Posterior cingulate gyrus (tissue), 11 donors: Measurements from ENCODE around the gene FGFRL1.

Experiments
- DNase-seq, 10 donors: peaks; one replicate each; pipeline versions ENCODE4 v3.0.0 to v3.0.0-alpha.2; 2020 to 2021; ENCODE audit warnings: mixed read lengths in 3 of 10
- intact Hi-C: fragments of 100-400 bp; cut with DNase I; formaldehyde crosslinking; loops from one replicate; pipeline ENCODE4 v1.15.1; 2023

Gene FGFRL1

DNA sequence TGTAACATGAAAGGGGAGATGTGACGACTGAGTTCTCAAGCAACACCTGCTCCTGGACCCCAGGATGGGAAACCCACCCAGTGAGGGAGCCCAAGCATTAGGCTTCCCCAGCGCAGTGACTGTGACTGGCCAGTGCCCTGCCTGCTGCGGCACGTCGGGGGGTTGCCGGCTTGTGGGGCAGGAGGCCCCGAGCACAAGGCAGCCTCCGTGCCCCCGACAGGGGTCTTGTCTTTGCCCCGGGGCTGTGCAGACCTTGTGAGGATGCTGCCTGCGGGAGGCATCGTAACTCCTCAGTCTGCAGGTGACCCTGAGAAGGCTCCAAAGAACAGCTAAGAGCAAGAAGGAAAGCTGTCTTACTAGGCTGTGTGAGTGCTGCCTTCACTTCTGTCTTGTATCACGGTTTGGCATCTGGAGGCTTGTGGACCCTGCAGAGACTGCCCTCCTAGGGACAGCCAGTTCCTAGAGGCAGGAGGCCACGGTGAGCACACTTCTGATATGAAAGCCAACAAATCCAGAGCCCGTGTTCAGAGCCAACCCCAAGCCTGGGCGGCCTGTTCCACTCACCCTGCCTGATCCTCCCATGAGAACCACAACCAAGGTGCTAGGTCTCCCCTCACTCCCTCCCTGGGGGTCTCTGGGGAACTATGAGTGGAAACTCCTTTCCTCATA lies 47.7 kb downstream of the FGFRL1 start:
- intact Hi-C loops = no loop called here
- peak in 3 of 10 donors; percentile 40 to 55 (median 54) for DNase-seq

DNA sequence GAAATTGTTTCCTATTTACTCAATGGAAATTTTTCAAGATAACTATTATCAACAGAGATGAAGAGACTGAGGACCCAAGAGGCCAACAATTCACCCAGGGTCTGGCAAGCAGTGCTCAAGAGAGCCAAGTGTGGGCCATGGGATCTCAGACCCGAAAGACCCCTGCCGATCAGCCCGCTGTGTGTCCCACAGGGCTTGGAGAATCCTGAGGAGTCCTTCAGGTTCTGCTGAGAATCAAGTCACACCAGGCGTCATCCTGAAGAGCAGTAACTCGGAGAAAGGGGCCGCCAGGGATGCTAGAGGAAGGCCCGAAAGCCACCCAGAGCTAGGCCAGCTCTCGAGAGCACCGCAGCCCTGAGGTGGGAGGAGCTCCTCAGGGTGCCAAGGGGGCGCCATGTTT lies 48.7 kb downstream of the FGFRL1 start:
- peak in 2 of 10 donors; percentile 38 to 39 for DNase-seq
- intact Hi-C loops = no loop called here

DNA sequence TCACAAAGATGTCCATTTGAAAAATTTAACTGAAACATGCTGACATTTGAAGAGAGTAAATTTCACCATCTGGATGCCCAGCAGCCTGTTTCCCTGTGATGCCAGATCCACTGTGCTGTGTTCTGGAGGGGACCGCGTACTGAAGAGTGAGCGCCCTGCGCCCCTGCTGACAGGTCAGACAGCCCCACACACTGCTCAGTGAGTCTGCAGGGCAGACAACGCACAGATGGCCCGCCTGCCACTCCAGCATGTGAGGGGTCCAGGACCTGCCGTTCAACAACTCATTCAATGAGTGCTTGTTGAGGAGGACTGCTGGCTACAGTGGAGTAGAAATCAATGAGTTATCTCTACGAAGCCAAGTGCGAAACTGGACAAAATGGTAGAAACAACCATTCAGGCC lies 49.2 kb downstream of the FGFRL1 start:
- intact Hi-C loops = no loop called here
- peak in 1 of 10 donors; percentile 49 for DNase-seq

DNA sequence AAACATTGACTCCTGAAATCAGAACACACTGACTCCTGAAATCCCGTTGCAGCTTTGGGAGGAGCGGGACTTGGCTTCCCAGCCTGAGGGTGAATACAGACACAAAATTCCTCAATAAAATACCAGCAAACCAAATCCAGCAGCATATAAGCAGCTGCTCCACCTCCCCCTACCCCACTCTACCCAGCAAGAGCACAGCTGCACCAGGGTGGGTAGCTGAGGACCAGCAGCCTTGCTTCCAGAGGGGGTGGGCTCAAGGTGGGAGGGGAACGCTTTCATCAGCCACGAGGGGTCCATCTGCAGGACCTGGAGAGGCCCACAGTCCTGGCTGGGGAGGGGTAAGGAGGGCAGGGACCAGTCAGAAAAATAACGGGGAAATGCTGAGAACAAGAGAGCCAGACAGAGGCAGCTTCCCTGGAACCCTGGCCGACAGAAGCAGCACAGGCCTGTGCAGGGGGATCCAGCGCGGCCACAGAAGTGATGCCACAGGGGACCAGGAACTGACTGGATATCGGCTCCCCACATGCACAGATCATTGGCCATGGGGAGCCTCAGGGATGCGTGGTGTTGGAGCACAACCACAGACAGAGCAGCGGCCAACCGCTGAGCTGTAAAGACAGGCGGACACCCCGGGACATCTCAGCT lies 49.8 kb downstream of the FGFRL1 start:
- peak in 1 of 10 donors; percentile 74 for DNase-seq
- intact Hi-C loops = no loop called here

DNA sequence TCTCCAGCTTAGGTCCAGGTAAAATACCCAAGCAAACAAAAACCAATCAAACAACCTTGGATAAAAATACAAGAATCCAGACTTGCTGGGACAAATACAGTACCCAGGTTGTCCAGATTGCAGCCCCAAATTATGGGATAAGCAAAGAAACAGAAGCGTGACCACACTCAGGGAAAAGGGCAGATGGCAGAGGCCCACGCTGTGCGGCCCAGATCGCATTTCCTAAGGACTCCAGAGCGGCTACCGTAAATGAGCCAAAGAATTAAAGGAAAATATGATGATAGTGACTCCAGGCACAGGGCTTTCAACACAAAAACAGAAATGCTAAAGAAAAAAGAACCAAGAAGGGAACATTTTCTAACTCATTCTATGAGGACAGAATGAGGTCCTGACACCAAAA lies 50.3 kb downstream of the FGFRL1 start:
- DNase-seq = peak in 1 of 10 donors; percentile 24
- intact Hi-C loops = no loop called here

DNA sequence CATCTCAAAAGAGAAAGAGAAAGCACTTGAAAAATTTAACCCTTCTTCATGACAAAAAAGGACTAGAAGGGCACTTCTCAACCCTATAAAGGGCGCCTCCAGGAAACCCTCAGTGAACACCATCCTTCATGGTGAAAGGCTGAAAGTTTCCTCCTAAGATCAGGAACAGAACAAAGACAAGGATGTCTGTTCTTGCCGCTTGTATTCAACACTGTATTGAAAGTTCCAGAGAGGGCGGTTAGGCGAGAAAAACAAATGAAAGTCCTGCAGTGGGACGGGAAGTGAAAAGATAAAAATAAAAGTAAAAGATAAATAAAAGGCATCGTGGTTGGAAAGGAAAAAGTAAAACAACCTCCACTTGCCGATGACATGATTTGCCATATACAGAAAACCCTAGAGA lies 51.0 kb downstream of the FGFRL1 start:
- no peak for DNase-seq
- intact Hi-C loops = no loop called here

DNA sequence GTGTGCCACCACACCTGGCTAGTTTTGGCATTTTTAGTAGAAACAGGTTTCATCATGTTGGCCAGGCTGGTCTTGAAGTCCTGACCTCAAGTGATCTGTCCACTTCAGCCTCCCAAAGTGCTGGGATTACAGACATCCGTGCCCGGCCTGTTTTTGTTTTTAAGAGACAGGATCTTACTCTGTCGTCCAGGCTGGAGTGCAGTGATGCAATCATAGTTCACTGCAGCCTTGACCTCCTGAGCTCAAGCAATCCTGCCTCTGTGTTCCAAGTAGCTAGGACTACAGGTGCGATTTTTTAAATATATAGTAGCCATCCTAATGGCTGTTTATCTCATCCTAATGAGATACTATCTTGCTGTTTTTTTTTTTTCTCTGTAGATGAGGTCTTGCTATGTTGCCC lies 54.3 kb downstream of the FGFRL1 start:
- DNase-seq = no peak
- intact Hi-C loops = no loop called here

DNA sequence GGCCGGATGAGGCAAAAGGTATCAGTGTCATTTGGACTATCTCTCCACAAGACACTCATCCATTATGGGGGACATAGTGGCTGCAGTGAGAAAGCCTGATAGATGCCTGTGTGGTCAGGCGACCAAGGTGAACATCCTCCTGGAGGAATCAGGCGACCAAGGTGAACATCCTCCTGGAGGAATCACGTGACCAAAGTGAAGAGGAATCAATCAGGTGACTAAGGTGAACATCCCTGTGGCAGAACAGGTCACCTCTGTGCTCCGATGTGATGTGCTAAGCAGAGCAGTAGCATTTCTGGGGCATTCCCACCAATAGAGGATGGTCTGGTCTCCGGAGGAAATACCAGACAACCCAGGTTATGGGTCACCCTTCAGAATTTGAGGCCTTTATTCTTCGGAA lies 58.0 kb downstream of the FGFRL1 start:
- intact Hi-C loops = no loop called here
- peak in 1 of 10 donors; percentile 22 for DNase-seq

DNA sequence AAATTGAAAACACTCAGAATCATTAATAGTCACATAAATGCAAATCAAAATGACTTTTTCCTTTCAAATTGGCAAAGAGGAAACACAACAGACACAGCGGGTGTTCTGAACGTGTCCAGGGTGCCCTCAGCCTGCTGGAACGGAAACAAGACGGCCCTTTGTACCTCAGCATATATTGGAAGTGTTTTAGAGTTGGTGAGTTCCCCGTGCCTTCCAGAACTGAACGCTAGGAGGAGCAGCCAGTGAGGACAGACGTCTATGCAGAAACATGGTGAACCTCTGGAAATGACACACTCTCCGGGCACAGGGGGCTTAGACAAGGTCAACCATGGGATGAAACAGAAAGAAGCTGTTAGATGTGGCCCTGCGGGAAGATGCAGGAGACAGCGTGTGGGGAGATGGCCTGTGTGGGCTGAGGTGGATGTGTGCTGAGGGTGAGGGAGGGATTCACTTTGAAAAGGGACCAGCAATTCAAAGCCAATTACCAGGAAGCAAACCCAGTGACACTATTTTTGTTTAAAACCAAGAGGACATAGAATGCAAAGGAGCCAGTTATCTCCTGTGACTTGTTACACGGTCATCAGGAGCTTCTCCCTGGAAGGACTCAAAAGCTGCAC lies 61.5 kb downstream of the FGFRL1 start:
- intact Hi-C loops = no loop called here
- peak in 7 of 10 donors; percentile 38 to 88 (median 47) for DNase-seq

DNA sequence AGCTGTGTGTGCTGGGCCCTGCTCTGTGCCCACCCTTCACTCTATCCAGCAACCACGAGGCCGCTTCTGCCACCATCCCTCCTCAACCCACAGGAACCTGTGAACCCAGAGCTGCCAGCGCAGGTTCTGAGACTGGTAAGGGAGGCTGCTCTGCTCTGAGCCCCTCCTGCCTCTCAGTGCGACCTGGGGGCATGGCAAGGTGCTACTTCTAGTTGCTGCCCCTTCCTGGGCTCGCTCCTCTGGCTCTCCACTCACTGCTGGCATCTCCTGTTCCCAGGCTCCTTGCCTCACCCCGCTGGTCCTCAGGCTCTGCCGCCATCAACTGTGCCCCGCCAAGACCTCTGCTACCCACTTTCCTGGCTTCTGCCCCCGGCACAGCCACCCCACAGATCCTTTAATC lies 62.7 kb downstream of the FGFRL1 start:
- intact Hi-C loops = no loop called here
- peak in 2 of 10 donors; percentile 66 for DNase-seq

DNA sequence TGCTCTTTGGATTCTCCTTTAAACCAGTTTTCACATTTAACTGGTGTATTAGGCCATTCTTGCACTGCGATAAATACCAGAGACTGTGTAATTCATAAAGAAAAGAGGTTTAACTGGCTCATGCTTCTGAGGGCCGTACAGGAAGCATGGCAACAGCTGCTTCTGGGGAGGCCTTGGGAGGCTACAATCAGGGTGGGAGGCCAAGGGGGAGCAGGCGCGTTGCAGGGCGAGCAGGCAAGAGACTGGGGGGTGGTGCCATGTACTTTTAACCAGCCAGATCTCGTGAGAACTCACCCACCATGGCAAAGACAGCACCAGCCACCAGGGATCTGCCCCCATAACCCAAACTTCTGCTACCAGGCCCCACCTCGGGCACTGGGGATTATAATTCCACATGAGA lies 63.8 kb downstream of the FGFRL1 start:
- DNase-seq = peak in 1 of 10 donors; percentile 43
- intact Hi-C loops = no loop called here

DNA sequence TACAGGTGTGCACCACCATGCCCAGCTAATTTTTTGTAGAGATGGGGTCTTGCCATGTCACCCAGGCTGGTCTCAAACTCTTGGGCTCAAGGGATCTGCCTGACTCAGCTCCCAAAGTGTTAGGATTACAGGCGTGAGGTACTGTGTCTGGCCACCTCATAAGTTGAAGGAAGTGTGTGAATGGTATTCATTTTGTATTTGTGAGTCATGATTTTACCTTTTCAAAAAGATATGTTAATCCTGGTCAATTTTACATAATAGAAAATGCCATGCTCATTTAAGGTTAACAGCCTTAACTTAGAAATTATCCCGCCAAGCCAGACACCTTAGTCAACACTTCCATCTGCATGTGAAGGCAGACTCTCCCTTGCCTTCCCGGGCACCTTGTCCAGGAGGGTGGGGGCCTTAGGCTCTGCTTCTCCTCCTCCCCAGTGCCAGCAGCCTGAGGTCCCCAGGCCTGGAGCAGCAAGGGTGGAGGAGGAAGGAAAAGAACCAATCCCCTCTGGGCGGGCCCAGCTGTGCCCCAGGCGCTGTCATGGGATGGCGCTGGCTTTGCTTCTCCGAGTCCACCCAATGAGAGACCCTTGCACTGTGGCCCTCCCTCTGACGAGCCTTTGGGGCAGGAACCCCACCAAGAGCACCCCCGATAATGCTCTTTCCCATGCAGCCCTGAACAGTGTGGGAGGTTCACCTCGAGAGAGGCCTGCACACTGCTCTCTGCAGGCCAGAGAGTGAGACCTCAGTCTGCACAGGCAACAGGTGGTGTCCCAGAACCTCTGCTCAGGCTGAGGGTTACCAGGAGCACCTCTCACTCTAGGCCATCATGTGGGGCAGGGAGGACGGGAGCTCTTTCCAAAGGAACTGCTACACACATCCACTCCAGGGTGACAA lies 64.6 kb downstream of the FGFRL1 start:
- intact Hi-C loops = no loop called here
- peak in 2 of 10 donors; percentile 35 to 69 for DNase-seq
